Uterus (tissue), 4 donors: ENCODE data around the gene GSG1L. TPM values are rescaled to one million over a fixed set of nuclear protein-coding genes. Genes with fewer than 3 reads are reported as not detected.

ENCODE experiments used
- DNase-seq, 2 donors: peaks; one replicate each; pipeline ENCODE4 v3.0.0-alpha.2; 2019 to 2020
- H3K27ac ChIP-seq, 2 donors: fragments of 200-600 bp; sonication (generic); 1 replicate in 1 of 2; 2 replicates in 1 of 2; pipeline ENCODE4 v1.5.1; 2016 to 2018
- H3K27me3 ChIP-seq, 2 donors: fragments of 200-600 bp; sonication (generic); one replicate each; pipeline ENCODE4 v1.5.1; 2018 to 2019; ENCODE audit warnings: control low read depth in 1 of 2
- H3K36me3 ChIP-seq, 2 donors: fragments of 200-600 bp; sonication (generic); one replicate each; pipeline ENCODE4 v1.5.1; 2019; ENCODE audit warnings: control low read depth in 1 of 2
- H3K4me1 ChIP-seq, 2 donors: fragments of 200-600 bp; sonication (generic); one replicate each; pipeline ENCODE4 v1.5.1; 2018 to 2019; ENCODE audit warnings: control low read depth in 1 of 2
- H3K4me3 ChIP-seq, 2 donors: fragments of 200-600 bp; sonication (generic); 1 replicate in 1 of 2; 2 replicates in 1 of 2; pipeline ENCODE4 v1.5.1; 2018 to 2019; ENCODE audit warnings: mild to moderate bottlenecking in 1 of 2
- H3K9me3 ChIP-seq, 2 donors: fragments of 200-600 bp; sonication (generic); one replicate each; pipeline ENCODE4 v1.5.1; 2019; ENCODE audit warnings: control low read depth in 1 of 2
- CTCF ChIP-seq, 4 experiments: fragments of 200-600 bp in 2 of 4; fragments of 450-650 bp in 2 of 4; sonication (generic) in 2 of 4; IDR thresholded peaks; one replicate each; pipeline ENCODE4 v1.5.1; 2016 to 2019; ENCODE audit warnings: antibody characterized with exemption in 4 of 4, mild to moderate bottlenecking in 2 of 4, moderate library complexity in 1 of 4
- POLR2A ChIP-seq, 2 donors: fragments of 450-650 bp; IDR thresholded peaks; one replicate each; pipeline ENCODE4 v1.6.1; 2016; ENCODE audit warnings: antibody characterized with exemption in 2 of 2, mild to moderate bottlenecking in 1 of 2, moderate library complexity in 1 of 2
- intact Hi-C: fragments of 100-400 bp; cut with DNase I; formaldehyde crosslinking; loops from one replicate; pipeline ENCODE4 v1.15.1; 2023; ENCODE audit warnings: low total_unique reads
- total RNA-seq, 4 donors: library from RNA; depleted of rRNA in 3 of 4; stranded (reverse); fragments of >200 nt in 3 of 4; gene quantifications; one replicate each; pipeline versions ENCODE4 v1.1.0 to v1.2.4, GENCODE V29; 2014 to 2023
- donor health status: DM: yes; HTN: yes; CAD: no.

GSG1L gene
- total RNA-seq, 4 donors from 2014 or later = 0.24 to 0.35 TPM; not detected in 2

DNA sequence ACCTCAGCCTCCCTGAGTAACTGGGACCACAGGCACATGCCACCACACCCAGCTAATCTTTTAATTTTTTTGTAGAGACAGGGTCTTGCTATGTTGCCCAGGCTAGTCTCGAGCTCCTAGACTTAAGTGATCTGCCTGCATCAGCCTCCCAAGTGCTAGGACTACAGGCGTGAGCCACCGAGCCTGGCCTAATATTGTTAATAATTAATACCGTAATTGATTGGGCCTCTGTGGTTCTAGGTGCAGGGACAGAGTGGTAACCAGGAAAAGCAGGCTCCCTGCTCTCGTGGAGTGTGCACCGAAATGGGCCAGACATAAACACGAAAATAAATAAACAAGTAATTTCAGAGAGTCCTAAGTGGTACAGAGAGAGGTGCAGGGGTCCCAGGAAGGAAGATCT lies 241.0 kb downstream of the GSG1L start:
- H3K27me3 ChIP-seq = no peaks in the 10 kb centered on the region
- H3K9me3 ChIP-seq = no peaks in the 10 kb centered on the region
- intact Hi-C loops = no loop called here
- DNase-seq = no peak
- no peak overlapping the region for H3K4me3 ChIP-seq
- TF ChIP-seq CTCF (IDR thresholded peaks at IDR 0.05) (no peak), POLR2A (IDR thresholded peaks at IDR 0.05) (no peak)
- no peaks in the 10 kb centered on the region for H3K4me1 ChIP-seq
- no peak overlapping the region for H3K27ac ChIP-seq
- H3K36me3 ChIP-seq = no peaks in the 10 kb centered on the region

- Histone ChIP-seq H3K4me1 (no peaks in the 10 kb centered on the region), H3K36me3 (no peaks in the 10 kb centered on the region), H3K27me3 (no peaks in the 10 kb centered on the region), H3K4me3 (no peak overlapping the region), H3K9me3 (no peaks in the 10 kb centered on the region), H3K27ac (no peak overlapping the region)
- intact Hi-C loops = no loop called here
- DNase-seq = no peak
- TF ChIP-seq CTCF (IDR thresholded peaks at IDR 0.05) = no peak
- TF ChIP-seq POLR2A (IDR thresholded peaks at IDR 0.05) = no peak
Observed at GRCh38 chr16:27820646-27821345, 242.7 kb downstream of the GSG1L start.

DNA sequence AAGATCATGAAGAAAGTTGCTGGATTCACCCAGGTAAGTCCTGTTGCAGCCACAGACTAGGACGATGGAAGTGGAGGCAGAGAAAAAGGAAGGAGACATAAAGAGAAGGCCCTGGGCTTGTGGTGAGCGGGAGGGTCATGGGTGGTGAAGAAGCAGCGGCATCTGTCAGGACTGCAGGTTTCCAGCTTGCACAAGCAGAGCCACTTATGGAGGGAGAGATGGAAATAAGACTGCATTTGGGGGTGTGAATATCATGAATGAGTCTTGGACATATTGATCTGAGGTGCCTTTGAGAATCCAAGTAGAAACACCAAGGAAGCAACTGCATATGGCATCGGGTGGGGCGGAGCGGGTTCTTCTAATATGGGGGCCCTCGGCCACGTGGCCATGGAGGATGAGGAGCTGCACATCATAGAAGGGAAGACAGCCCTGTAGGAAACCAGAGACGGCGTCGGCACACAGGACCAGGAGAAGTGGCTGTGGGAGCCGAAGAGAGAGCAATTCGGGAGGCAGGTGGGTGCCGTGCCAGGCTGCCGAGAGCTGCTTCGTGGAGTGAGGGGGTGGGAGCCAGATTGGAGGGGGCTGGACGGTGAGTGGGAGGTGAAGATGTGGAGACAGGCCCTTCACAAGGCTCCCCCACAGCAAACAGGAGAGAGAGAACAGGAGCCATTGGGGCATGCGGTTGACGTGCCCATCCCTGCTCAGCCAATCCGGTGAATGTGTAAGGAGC lies 243.5 kb downstream of the GSG1L start:
- intact Hi-C loops = no loop called here
- H3K27me3 ChIP-seq = no peaks in the 10 kb centered on the region
- TF ChIP-seq POLR2A (IDR thresholded peaks at IDR 0.05) = no peak
- no peak for TF ChIP-seq CTCF (IDR thresholded peaks at IDR 0.05)
- no peak for DNase-seq
- no peaks in the 10 kb centered on the region for H3K36me3 ChIP-seq
- no peak overlapping the region for H3K4me3 ChIP-seq
- H3K27ac ChIP-seq = no peak overlapping the region
- H3K4me1 ChIP-seq = no peaks in the 10 kb centered on the region
- no peaks in the 10 kb centered on the region for H3K9me3 ChIP-seq

DNA sequence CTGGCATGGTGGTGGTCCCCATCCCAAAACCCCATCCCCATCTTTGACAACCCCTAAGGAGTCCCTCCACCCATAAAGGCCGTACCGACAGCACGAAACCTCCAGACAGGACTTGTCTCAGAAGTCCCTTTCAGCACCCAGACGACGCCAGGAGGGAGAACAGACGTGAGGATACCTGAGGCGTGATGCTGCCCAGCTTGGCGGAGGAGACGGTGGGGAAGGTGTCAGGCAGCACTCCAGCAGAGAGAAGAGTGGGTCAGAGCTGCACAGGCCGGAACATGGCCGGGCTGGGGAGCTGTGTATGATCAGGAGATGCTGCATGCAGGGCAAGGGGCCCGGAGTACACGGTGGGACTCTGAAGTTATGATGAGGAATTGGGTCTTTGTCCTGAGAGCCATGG lies 244.2 kb downstream of the GSG1L start:
- Histone ChIP-seq H3K27me3 (no peaks in the 10 kb centered on the region), H3K4me1 (no peaks in the 10 kb centered on the region), H3K27ac (no peak overlapping the region), H3K4me3 (no peak overlapping the region), H3K36me3 (no peaks in the 10 kb centered on the region), H3K9me3 (no peaks in the 10 kb centered on the region)
- no peak for DNase-seq
- TF ChIP-seq CTCF (IDR thresholded peaks at IDR 0.05) (no peak), POLR2A (IDR thresholded peaks at IDR 0.05) (no peak)
- intact Hi-C loops = no loop called here

GRCh38 chr16:27818246-27818645 lies 245.3 kb downstream of the GSG1L start:
- Histone ChIP-seq H3K4me1 (no peaks in the 10 kb centered on the region), H3K4me3 (no peak overlapping the region), H3K36me3 (no peaks in the 10 kb centered on the region), H3K27me3 (no peaks in the 10 kb centered on the region), H3K9me3 (no peaks in the 10 kb centered on the region), H3K27ac (no peak overlapping the region)
- DNase-seq = no peak
- TF ChIP-seq POLR2A (IDR thresholded peaks at IDR 0.05) (no peak), CTCF (IDR thresholded peaks at IDR 0.05) (no peak)
- intact Hi-C loops = no loop called here
